Measurements from ENCODE around the gene NPY4R2.
"Not testable (repeated sequence)": the region's sequence is repeated elsewhere in the genome, so short reads cannot be mapped to it uniquely, and the experiment has no call there.

DNA sequence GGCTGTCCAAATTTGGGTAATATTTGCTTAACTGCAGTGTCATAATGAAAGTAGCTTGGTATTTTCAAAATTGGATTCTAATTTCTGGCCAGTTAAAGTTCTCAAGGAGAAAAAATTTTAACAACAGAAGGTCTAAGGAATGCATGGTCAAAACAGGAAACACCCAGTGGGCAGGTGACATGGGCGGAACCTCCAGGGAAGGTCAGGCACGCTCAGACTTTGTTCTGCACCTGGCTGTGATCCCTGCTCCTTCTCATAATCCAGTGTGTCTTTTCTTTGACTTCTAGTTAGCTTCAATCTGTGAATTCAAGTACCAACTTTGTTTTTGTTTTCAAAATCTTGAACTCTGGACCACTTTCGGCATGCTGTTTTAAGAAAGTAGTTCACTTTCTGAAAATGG lies 34.2 kb upstream of the NPY4R2 start:
- TF ChIP-seq, protein P1, sequence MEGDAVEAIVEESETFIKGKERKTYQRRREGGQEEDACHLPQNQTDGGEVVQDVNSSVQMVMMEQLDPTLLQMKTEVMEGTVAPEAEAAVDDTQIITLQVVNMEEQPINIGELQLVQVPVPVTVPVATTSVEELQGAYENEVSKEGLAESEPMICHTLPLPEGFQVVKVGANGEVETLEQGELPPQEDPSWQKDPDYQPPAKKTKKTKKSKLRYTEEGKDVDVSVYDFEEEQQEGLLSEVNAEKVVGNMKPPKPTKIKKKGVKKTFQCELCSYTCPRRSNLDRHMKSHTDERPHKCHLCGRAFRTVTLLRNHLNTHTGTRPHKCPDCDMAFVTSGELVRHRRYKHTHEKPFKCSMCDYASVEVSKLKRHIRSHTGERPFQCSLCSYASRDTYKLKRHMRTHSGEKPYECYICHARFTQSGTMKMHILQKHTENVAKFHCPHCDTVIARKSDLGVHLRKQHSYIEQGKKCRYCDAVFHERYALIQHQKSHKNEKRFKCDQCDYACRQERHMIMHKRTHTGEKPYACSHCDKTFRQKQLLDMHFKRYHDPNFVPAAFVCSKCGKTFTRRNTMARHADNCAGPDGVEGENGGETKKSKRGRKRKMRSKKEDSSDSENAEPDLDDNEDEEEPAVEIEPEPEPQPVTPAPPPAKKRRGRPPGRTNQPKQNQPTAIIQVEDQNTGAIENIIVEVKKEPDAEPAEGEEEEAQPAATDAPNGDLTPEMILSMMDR (IDR thresholded peaks at IDR 0.05) = not testable (repeated sequence)
- not testable (repeated sequence) for TF ChIP-seq POLR2A (IDR thresholded peaks at IDR 0.05)
